ENCODE results near the gene GDF7.

- TF ChIP-seq TAF1 (IDR thresholded peaks at IDR 0.05; ENCODE audit: low read depth) (no peak), CREB1 (IDR thresholded peaks at IDR 0.05; ENCODE audit: low read depth) (no peak), NFIC (IDR thresholded peaks at IDR 0.05) (no peak), EGR1 (IDR thresholded peaks at IDR 0.05) (no peak), TCF12 (IDR thresholded peaks at IDR 0.05; ENCODE audit: low read depth) (no peak), MAX (IDR thresholded peaks at IDR 0.05) (no peak), REST (IDR thresholded peaks at IDR 0.05; ENCODE audit: low read depth) (no peak), CEBPB (IDR thresholded peaks at IDR 0.05) (no peak), TEAD4 (IDR thresholded peaks at IDR 0.05) (no peak)
These were observed 3.5 kb upstream of the GDF7 start for GRCh38 chr2:20663196-20664070.

Measured in Ishikawa (cell line).